GM23338 (cell line): ENCODE results near the gene GLYATL1B. TPM values are rescaled to one million over a fixed set of nuclear protein-coding genes. Genes with fewer than 3 reads are reported as not detected.
"Not testable (repeated sequence)": the region's sequence is repeated elsewhere in the genome, so short reads cannot be mapped to it uniquely, and the experiment has no call there.

Experiments
- ATAC-seq: fragments of 200-7000 bp; cut with Tn5 transposase; 3 replicates; pipeline ENCODE4 v1.9.1; 2020
- DNase-seq: peaks from one replicate; pipeline ENCODE4 v3.0.0-alpha.2; 2015; ENCODE audit warnings: low spot score
- H2AFZ ChIP-seq: fragments of 200-600 bp; sonication (generic); 2 replicates; pipeline ENCODE4 v1.8.0; 2016; ENCODE audit warnings: antibody characterized with exemption, mild to moderate bottlenecking, moderate library complexity
- H3F3A ChIP-seq: fragments of 200-600 bp; sonication (generic); replicated peaks from 2 replicates; pipeline ENCODE4 v1.8.0; 2017; ENCODE audit warnings: antibody characterized with exemption, mixed run types, low read depth
- H3K27ac ChIP-seq: fragments of 200-600 bp; sonication (generic); 2 replicates; pipeline ENCODE4 v1.6.1; 2016; ENCODE audit warnings: low read depth
- H3K27me3 ChIP-seq: fragments of 200-600 bp; sonication (generic); 2 replicates; pipeline ENCODE4 v1.8.0; 2016; ENCODE audit warnings: mild to moderate bottlenecking, mixed run types, moderate library complexity; ENCODE audit not compliant: insufficient read depth
- H3K36me3 ChIP-seq: fragments of 200-600 bp; sonication (generic); 2 replicates; pipeline ENCODE4 v1.8.0; 2016; ENCODE audit warnings: mild to moderate bottlenecking; ENCODE audit not compliant: insufficient read depth
- H3K4me1 ChIP-seq: fragments of 200-600 bp; sonication (generic); 2 replicates; pipeline ENCODE4 v1.8.0; 2016; ENCODE audit warnings: mild to moderate bottlenecking, moderate library complexity; ENCODE audit not compliant: insufficient read depth
- H3K4me2 ChIP-seq: fragments of 200-600 bp; sonication (generic); 2 replicates; pipeline ENCODE4 v1.7.1; 2017; ENCODE audit warnings: mixed run types
- H3K4me3 ChIP-seq: fragments of 200-600 bp; sonication (generic); 2 replicates; pipeline ENCODE4 v1.6.1; 2016; ENCODE audit warnings: mixed run types
- H3K79me2 ChIP-seq: fragments of 200-600 bp; sonication (generic); replicated peaks from 2 replicates; pipeline ENCODE4 v1.8.0; 2017; ENCODE audit warnings: mild to moderate bottlenecking; ENCODE audit not compliant: insufficient read depth
- H3K9me2 ChIP-seq: fragments of 200-600 bp; sonication (generic); 2 replicates; pipeline ENCODE4 v1.8.0; 2017; ENCODE audit not compliant: insufficient read depth
- H4K20me1 ChIP-seq: fragments of 200-600 bp; sonication (generic); replicated peaks from 2 replicates; pipeline ENCODE4 v1.8.0; 2017; ENCODE audit warnings: mild to moderate bottlenecking; ENCODE audit not compliant: insufficient read depth
- H3K27ac Mint-ChIP-seq: 2 replicates; pipeline ENCODE4 v1.8.0; 2020; ENCODE audit warnings: inconsistent platforms, mild to moderate bottlenecking, moderate library complexity, mixed read lengths
- H3K27me3 Mint-ChIP-seq: 3 replicates; pipeline ENCODE4 v1.8.0; 2022; ENCODE audit warnings: low read depth, mild to moderate bottlenecking, moderate library complexity, mixed read lengths, inconsistent platforms; ENCODE audit not compliant: insufficient read depth, poor library complexity
- H3K36me3 Mint-ChIP-seq: 3 replicates; pipeline ENCODE4 v1.8.0; 2021; ENCODE audit warnings: low read depth, mild to moderate bottlenecking, inconsistent platforms, moderate library complexity, mixed read lengths
- H3K4me1 Mint-ChIP-seq: 3 replicates; pipeline ENCODE4 v1.8.0; 2020; ENCODE audit warnings: mild to moderate bottlenecking, inconsistent platforms, mixed read lengths
- H3K4me3 Mint-ChIP-seq: 3 replicates; pipeline ENCODE4 v1.8.0; 2021; ENCODE audit warnings: moderate library complexity, mild to moderate bottlenecking, inconsistent platforms, mixed read lengths
- H3K9me3 Mint-ChIP-seq: 3 replicates; pipeline ENCODE4 v1.8.0; 2020; ENCODE audit warnings: moderate library complexity, mild to moderate bottlenecking, inconsistent platforms, mixed read lengths
- EZH2 ChIP-seq: fragments of 200-600 bp; sonication (generic); IDR thresholded peaks from one replicate; pipeline ENCODE4 v1.8.0; 2017; ENCODE audit warnings: antibody characterized with exemption, mild to moderate bottlenecking, low read depth; ENCODE audit not compliant: unreplicated experiment
- JUNB ChIP-seq: IDR thresholded peaks from one replicate; pipeline ENCODE4 v1.6.1; 2016; ENCODE audit warnings: antibody characterized with exemption; ENCODE audit not compliant: unreplicated experiment
- POLR2AphosphoS5 ChIP-seq: IDR thresholded peaks from 2 replicates; pipeline ENCODE4 v1.6.1; 2016; ENCODE audit warnings: antibody characterized with exemption, low read depth
- ZNF331 ChIP-seq: fragments of 250-450 bp; sonication (Bioruptor Pico); IDR thresholded peaks from 2 replicates; pipeline ENCODE4 v1.5.0; 2020; ENCODE audit warnings: low read depth, mild to moderate bottlenecking, moderate library complexity
- polyA plus RNA-seq: library from polyadenylated mRNA; unstranded; fragments of >200 nt; fragmentation: Nextera tagmentation; extraction: Ambion mirVana; gene quantifications from 2 replicates; pipeline ENCODE4 v1.2.1, GENCODE V29; 2016
- total RNA-seq: library from RNA; depleted of rRNA; stranded (reverse); fragments of >200 nt; shearing (Covaris generic); gene quantifications from 2 replicates; pipeline ENCODE4 v1.2.3, GENCODE V29; 2014
- TF ChIP-seq, protein P1 (sequence below), 2 experiments: fragments of 200-600 bp in 1 of 2; sonication (generic) in 1 of 2; conservative IDR thresholded peaks; 2 replicates each; pipeline versions ENCODE4 v1.5.1 to v1.6.1; 2016 to 2017; ENCODE audit warnings: antibody characterized with exemption in 2 of 2, low read depth in 2 of 2, mild to moderate bottlenecking in 2 of 2, moderate library complexity in 1 of 2
- TF ChIP-seq, protein P2 (sequence below): IDR thresholded peaks from 2 replicates; pipeline ENCODE4 v1.6.1; 2016; ENCODE audit warnings: antibody characterized with exemption

Gene GLYATL1B
- total and polyA plus RNA-seq, 2 experiments from 2014 or later = 0.27 to 0.90 TPM

DNA sequence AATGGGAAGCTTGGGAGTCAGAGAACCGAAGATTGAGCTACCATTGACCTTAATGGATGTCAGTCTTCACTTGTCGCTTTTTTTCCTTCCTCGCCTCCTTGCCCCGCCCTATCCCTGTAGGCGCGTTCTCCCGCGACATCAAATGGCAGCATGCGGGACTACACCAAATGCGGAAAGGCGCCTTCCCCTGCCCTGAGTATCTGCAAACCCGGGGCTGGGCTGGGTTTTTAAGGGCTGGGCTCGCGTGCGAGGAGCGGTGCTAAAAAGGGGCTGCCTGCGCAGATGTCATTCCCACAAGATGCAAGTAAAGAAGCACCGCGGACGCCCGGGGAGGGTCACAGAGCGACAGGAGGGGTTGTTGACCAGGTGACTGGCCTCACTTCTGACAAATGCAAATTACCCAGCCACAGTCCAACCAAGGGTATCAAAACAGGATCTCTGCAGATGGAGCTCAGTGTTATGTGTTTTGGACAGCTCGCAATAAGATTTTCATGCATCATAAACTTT, 16.2 kb downstream of the GLYATL1B start:
- Histone ChIP-seq H3K4me1 (peaks cover 39% of the 10 kb centered on the region), H3K36me3 (no peaks in the 10 kb centered on the region), H3K27ac (no peak overlapping the region), H3K4me2 (peak overlapping the region; percentile 81), H4K20me1 (no peaks in the 10 kb centered on the region), H3K27me3 (peaks cover 33% of the 10 kb centered on the region), H2AFZ (peak overlapping the region; percentile 81), H3K4me3 (peak overlapping the region; percentile 51), H3K79me2 (no peaks in the 10 kb centered on the region), H3F3A (no peaks in the 10 kb centered on the region), H3K9me2 (no peaks in the 10 kb centered on the region)
- TF ChIP-seq ZNF331 (CRISPR knock-in tag) (no peak), EZH2 (no peak), JUNB (no peak)
- TF ChIP-seq, protein P1, sequence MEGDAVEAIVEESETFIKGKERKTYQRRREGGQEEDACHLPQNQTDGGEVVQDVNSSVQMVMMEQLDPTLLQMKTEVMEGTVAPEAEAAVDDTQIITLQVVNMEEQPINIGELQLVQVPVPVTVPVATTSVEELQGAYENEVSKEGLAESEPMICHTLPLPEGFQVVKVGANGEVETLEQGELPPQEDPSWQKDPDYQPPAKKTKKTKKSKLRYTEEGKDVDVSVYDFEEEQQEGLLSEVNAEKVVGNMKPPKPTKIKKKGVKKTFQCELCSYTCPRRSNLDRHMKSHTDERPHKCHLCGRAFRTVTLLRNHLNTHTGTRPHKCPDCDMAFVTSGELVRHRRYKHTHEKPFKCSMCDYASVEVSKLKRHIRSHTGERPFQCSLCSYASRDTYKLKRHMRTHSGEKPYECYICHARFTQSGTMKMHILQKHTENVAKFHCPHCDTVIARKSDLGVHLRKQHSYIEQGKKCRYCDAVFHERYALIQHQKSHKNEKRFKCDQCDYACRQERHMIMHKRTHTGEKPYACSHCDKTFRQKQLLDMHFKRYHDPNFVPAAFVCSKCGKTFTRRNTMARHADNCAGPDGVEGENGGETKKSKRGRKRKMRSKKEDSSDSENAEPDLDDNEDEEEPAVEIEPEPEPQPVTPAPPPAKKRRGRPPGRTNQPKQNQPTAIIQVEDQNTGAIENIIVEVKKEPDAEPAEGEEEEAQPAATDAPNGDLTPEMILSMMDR (conservative IDR thresholded peaks at IDR 0.05; ENCODE audit: low read depth in 2 of 2) = peak; percentile 37 to 81
- peaks cover 14% of the 10 kb centered on the region for H3K9me3 Mint-ChIP-seq
- peak overlapping the region; percentile 79 for H3K27ac Mint-ChIP-seq
- DNase-seq = peak; percentile 96
- H3K36me3 Mint-ChIP-seq = peaks cover 14% of the 10 kb centered on the region
- peak; percentile 71 for ATAC-seq
- H3K27me3 Mint-ChIP-seq = peaks cover 29% of the 10 kb centered on the region
- peak overlapping the region; percentile 78 for H3K4me3 Mint-ChIP-seq
- H3K4me1 Mint-ChIP-seq = peaks cover 37% of the 10 kb centered on the region

DNA sequence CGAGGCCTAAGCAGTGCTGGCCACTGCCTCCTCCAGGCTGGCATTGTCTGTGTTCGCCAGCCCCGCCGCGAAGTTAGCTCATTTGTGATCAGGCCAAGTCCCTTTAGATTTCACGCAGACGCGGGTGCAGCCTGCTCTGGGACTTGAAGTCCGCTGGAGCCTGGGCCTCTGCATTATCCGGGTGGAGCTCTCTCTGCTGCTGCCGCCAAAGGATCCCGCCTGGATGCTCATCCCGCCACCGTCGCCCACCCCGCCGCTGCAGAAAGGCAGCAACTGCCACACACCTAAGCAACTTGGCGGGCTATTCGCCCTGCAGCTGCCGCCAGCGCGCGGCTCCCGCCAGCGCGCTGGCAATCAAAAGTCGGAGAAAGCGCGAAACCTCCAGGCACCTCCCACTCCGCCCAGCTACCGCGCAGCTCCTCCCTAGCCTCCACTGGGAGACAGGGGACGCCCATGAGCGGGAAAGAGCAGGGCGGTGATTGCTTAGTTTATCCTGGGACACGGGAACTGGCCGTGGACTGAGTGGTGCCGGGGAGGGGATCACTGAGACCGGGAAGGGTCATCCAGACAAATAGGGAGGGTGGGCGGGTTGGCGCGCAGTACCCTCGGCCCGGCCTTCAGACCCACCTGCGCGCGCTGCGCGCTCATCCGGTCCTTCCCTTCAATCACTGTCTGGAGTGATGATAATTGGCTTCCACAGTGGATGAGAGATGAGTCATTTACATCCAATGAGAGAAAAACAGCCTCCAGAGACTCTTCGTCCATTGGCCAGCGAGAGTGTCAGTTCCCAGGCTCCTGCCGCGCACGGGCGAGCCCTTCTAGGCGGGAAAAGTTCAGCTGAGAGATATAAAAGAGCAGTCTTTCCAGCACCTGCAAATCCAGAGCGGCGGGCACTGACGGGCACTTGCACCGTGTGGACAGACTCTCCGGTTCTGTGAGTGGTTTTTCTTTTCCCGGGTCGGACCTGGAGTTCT, 20.5 kb downstream of the GLYATL1B start, which contains the start of gene FAM111B:
Gene FAM111B (plus strand): TSS at position 875 of the 974 bp plus-strand sequence. CDS start 2,389 bp downstream, outside the sequence.
- ATAC-seq = peak; percentile 86
- Mint-ChIP-seq H3K9me3 (peaks cover 14% of the 10 kb centered on the region), H3K4me3 (peak within 1 kb of the TSS; percentile 91), H3K4me1 (peaks cover 20% of the 10 kb centered on the region), H3K27ac (no peak within 1 kb of the TSS; the same call in 1 of the 2 replicates), H3K36me3 (peaks cover 40% of the 10 kb centered on the region), H3K27me3 (peaks cover 32% of the 10 kb centered on the region)
- Histone ChIP-seq H3K36me3 (0 out of 2 replicates have a peak, but pooled peaks cover 6% of the 10 kb centered on the region), H2AFZ (peak within 1 kb of the TSS; percentile 38; the same call in 1 of the 2 replicates), H3K79me2 (0 out of 2 replicates have a peak, but pooled peaks cover 7% of the 10 kb centered on the region), H3K4me2 (peak within 1 kb of the TSS; percentile 88), H3K27me3 (peaks cover 46% of the 10 kb centered on the region), H3K4me3 (peak within 1 kb of the TSS; percentile 80), H3K27ac (no peak within 1 kb of the TSS), H4K20me1 (no peaks in the 10 kb centered on the region; the same call in 1 of the 2 replicates), H3K4me1 (peaks cover 14% of the 10 kb centered on the region; the same call in 1 of the 2 replicates), H3K9me2 (no peaks in the 10 kb centered on the region), H3F3A (no peaks in the 10 kb centered on the region; the same call in 1 of the 2 replicates)
- peak; percentile 97 for DNase-seq
- TF ChIP-seq POLR2AphosphoS5 (peak; percentile 36; the same call in 1 of the 2 replicates), EZH2 (no peak)
- TF ChIP-seq, protein P2, sequence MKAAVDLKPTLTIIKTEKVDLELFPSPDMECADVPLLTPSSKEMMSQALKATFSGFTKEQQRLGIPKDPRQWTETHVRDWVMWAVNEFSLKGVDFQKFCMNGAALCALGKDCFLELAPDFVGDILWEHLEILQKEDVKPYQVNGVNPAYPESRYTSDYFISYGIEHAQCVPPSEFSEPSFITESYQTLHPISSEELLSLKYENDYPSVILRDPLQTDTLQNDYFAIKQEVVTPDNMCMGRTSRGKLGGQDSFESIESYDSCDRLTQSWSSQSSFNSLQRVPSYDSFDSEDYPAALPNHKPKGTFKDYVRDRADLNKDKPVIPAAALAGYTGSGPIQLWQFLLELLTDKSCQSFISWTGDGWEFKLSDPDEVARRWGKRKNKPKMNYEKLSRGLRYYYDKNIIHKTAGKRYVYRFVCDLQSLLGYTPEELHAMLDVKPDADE = no peak

DNA sequence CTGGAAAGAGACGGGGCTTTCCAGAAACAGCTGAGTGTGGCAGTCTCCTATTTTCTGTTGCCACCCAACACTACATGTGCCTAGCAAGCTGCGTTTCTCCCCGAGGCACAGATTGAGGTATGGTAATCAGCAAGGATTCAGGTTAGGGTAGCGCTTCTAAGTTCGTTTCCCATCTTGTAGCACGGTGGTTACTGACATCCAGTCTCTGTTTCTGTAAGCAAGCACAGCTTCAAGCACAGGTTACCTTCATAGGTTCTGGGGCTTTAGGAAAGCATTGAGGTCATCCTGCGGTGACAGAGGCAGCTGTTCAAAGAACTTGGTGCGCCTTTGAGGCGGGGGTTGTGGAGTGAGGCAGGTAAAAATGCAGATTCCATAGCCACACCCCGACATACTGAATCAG, 21.6 kb downstream of the GLYATL1B start:
- peaks cover 31% of the 10 kb centered on the region for H3K27me3 Mint-ChIP-seq
- not testable (repeated sequence) for H3K79me2 ChIP-seq, H3K27ac Mint-ChIP-seq, H3K27ac ChIP-seq, H3F3A ChIP-seq, H3K9me2 ChIP-seq, H3K36me3 ChIP-seq, H4K20me1 ChIP-seq
- H3K4me3 ChIP-seq = peak overlapping the region; percentile 80
- peak; percentile 29 for DNase-seq
- H3K4me2 ChIP-seq = peak overlapping the region; percentile 88
- H3K4me1 ChIP-seq = peaks cover 11% of the 10 kb centered on the region; the same call in 1 of the 2 replicates
- H3K4me3 Mint-ChIP-seq = peak overlapping the region; percentile 91
- peaks cover 44% of the 10 kb centered on the region for H3K36me3 Mint-ChIP-seq
- peaks cover 18% of the 10 kb centered on the region for H3K4me1 Mint-ChIP-seq
- ATAC-seq = peak; percentile 11
- peaks cover 43% of the 10 kb centered on the region for H3K27me3 ChIP-seq
- peak overlapping the region; percentile 38; the same call in 1 of the 2 replicates for H2AFZ ChIP-seq
- peaks cover 14% of the 10 kb centered on the region for H3K9me3 Mint-ChIP-seq
